ENCODE measurements around the gene PBX4.

The PBX4 gene

GRCh38 chr19:19644054-19644388, 25.5 kb upstream of the PBX4 start:
- ChIA-PET CTCF (interaction anchor here (0.7 to 2.5 kb wide), 13 partner anchors 8 to 153 kb away, joined by 3 to 47 read pairs (median 4); no protein-coding TSS in a partner anchor), POLR2A (no interaction called here)
- Histone ChIP-seq H3K4me1 (ENCODE audit: control insufficient read depth, insufficient read depth, low read length) (no peaks in the 10 kb centered on the region), H3K27ac (ENCODE audit: extremely low read depth, low read depth, low read length) (no peak overlapping the region), H3K4me3 (ENCODE audit: low read depth, low read length) (no peak overlapping the region), H3K36me3 (ENCODE audit: control insufficient read depth in 2 of 2, insufficient read depth in 1 of 2, low read length in 2 of 2) (peaks cover 9 to 45% of the 10 kb centered on the region in 2 experiments; a peak in 2 of 3 replicates), H3K9me3 (ENCODE audit: control insufficient read depth, insufficient read depth, low read depth, low read length) (no peaks in the 10 kb centered on the region)
- TF ChIP-seq PRDM4 (tag by site-specific recombination; IDR thresholded peaks at IDR 0.05), result no peak
- TF ChIP-seq ZNF280D (tag by site-specific recombination; IDR thresholded peaks at IDR 0.05), result no peak
- no peak for TF ChIP-seq ZNF600 (tag by site-specific recombination; IDR thresholded peaks at IDR 0.05)
- no peak for TF ChIP-seq PRDM10 (tag by site-specific recombination; IDR thresholded peaks at IDR 0.05)
- TF ChIP-seq ZNF473 (tag by site-specific recombination; IDR thresholded peaks at IDR 0.05), result no peak
- TF ChIP-seq ZNF202 (tag by site-specific recombination; IDR thresholded peaks at IDR 0.05; ENCODE audit: borderline replicate concordance), result no peak
- TF ChIP-seq SP2 (tag by site-specific recombination; IDR thresholded peaks at IDR 0.05), result no peak
- TF ChIP-seq ZNF621 (tag by site-specific recombination; IDR thresholded peaks at IDR 0.05), result no peak
- TF ChIP-seq ZNF132 (tag by site-specific recombination; IDR thresholded peaks at IDR 0.05; ENCODE audit: borderline replicate concordance), result no peak
- TF ChIP-seq MZF1 (tag by site-specific recombination; IDR thresholded peaks at IDR 0.05; ENCODE audit: borderline replicate concordance), result no peak
- TF ChIP-seq ZNF362 (tag by site-specific recombination; IDR thresholded peaks at IDR 0.05), result no peak
- no peak for TF ChIP-seq ZNF777 (tag by site-specific recombination; IDR thresholded peaks at IDR 0.05; ENCODE audit: borderline replicate concordance)
- no peak for TF ChIP-seq GLI4 (tag by site-specific recombination; IDR thresholded peaks at IDR 0.05)
- no peak for TF ChIP-seq ZNF701 (tag by site-specific recombination; IDR thresholded peaks at IDR 0.05)
- no peak for TF ChIP-seq AEBP2 (tag by site-specific recombination; IDR thresholded peaks at IDR 0.05; ENCODE audit: borderline replicate concordance)
- TF ChIP-seq ZNF18 (tag by site-specific recombination; IDR thresholded peaks at IDR 0.05), result no peak
- TF ChIP-seq ZNF488 (tag by site-specific recombination; IDR thresholded peaks at IDR 0.05), result no peak
- no peak for TF ChIP-seq ZNF624 (tag by site-specific recombination; IDR thresholded peaks at IDR 0.05)
- no peak for TF ChIP-seq GLIS2 (tag by site-specific recombination; IDR thresholded peaks at IDR 0.05)
